ENCODE data around the gene TANK.

DNA sequence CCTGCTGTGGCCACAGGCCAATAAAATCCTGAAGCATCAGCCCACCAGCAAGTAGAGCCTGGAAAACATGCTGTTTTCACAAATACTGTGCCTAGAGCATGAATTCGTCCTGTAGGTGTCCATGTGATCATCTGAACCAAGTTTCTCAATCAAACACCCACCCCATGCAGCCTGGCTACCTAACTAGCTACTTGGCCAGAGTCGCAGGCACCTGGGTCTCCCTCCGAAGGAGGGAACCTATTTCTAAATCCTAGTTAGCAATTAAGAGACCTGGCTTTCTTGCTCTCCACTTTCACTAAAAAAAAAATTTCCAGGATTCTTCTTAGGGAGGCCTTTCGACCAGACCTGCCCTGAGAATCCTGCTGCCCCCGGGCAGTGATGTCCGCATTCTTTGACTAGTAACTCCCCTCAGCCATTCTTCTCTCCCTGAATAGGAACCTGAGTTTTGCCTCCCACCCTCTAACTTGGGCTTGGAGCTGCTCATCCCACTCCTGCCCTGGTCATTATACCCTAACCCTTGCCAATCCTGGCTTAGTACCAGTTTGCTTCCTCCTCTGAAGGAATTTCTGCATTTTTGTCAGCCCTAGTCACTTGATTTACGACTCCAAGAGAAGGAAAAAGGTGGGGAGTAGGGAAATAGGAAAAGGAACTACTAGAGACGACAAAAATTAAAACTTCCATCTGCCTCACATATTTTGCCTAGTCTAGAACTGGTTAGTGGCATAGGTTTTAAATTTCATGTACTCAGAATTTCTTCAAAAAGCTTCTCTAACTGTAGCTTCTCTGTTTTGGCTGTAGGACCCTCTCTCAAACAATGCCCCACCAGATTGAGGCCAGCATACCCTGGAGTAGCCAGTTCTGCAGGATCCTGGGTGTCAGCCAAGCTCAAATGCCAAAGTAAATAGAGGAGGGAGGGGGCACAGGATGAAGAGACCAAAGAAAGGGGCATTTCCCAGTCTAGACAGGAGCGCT lies 25.4 kb upstream of the TANK start:
- TF ChIP-seq, protein P1, sequence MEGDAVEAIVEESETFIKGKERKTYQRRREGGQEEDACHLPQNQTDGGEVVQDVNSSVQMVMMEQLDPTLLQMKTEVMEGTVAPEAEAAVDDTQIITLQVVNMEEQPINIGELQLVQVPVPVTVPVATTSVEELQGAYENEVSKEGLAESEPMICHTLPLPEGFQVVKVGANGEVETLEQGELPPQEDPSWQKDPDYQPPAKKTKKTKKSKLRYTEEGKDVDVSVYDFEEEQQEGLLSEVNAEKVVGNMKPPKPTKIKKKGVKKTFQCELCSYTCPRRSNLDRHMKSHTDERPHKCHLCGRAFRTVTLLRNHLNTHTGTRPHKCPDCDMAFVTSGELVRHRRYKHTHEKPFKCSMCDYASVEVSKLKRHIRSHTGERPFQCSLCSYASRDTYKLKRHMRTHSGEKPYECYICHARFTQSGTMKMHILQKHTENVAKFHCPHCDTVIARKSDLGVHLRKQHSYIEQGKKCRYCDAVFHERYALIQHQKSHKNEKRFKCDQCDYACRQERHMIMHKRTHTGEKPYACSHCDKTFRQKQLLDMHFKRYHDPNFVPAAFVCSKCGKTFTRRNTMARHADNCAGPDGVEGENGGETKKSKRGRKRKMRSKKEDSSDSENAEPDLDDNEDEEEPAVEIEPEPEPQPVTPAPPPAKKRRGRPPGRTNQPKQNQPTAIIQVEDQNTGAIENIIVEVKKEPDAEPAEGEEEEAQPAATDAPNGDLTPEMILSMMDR (IDR thresholded peaks at IDR 0.05) = no peak
- TF ChIP-seq POLR2AphosphoS5 (IDR thresholded peaks at IDR 0.05) = no peak
- TF ChIP-seq POLR2A (IDR thresholded peaks at IDR 0.05) = no peak
- no peak for TF ChIP-seq EP300 (IDR thresholded peaks at IDR 0.05)
